Measurements from ENCODE around the gene LCE1F. TPM values are rescaled to one million over a fixed set of nuclear protein-coding genes. Genes with fewer than 3 reads are reported as not detected.

Gene LCE1F
- polyA plus RNA-seq, 1 of the 3 experiments (the other 2 are of a cell fraction) = not detected

DNA sequence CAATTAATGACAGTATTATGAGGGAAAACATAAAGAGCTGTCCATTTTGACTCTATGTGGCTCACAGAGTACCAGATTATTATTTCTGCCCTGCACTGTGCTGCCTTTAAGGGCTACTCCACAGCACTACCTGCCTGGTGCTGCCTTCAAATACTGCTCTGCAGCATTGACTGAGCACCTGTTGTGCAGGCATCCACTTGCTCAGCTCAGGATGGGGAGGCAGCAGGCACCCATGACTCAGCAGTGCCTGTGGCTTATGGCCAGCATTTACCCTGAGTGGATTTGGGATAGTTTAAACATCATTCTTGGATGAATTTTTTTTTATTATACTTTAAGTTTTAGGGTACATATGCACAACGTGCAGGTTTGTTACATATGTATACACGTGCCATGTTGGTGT lies 18.1 kb upstream of the LCE1F start:
- Histone ChIP-seq H2AFZ (ENCODE audit: low read depth) (no peak overlapping the region), H3K4me3 (ENCODE audit: low read depth in 2 of 2, low read length in 1 of 2) (no peak overlapping the region), H3K9me3 (no peaks in the 10 kb centered on the region), H3K27ac (ENCODE audit: low read depth in 2 of 2, low read length in 1 of 2) (no peak overlapping the region), H3K9ac (no peak overlapping the region), H3K4me2 (no peak overlapping the region), H3K27me3 (ENCODE audit: insufficient read depth) (peaks cover 28% of the 10 kb centered on the region; the same call in 1 of the 2 replicates), H3K36me3 (replicated peaks in 1 of 2; ENCODE audit: control insufficient read depth in 1 of 2, insufficient read depth in 2 of 2, low read length in 1 of 2) (no peaks in the 10 kb centered on the region), H3K9me2 (no peaks in the 10 kb centered on the region), H3K79me2 (ENCODE audit: insufficient read depth) (no peaks in the 10 kb centered on the region), H3F3A (replicated peaks; ENCODE audit: insufficient read depth) (no peaks in the 10 kb centered on the region), H4K20me1 (ENCODE audit: insufficient read depth) (no peaks in the 10 kb centered on the region), H3K4me1 (ENCODE audit: control insufficient read depth in 1 of 2, insufficient read depth in 2 of 2, low read depth in 1 of 2, low read length in 1 of 2) (no peaks in the 10 kb centered on the region)
- WGBS (ENCODE audit: low lambda C conversion rate) = 0% methylated on average over 2 of the region's 2 CpGs
- no peak for DNase-seq
- CTCF ChIA-PET = interaction anchor here (1.1 kb wide), 1 partner anchor 25 kb away, joined by 3 read pairs; no protein-coding TSS in a partner anchor
- POLR2A ChIA-PET = no interaction called here
- TF ChIP-seq MAX (IDR thresholded peaks at IDR 0.05; ENCODE audit: low read depth) (no peak), USF2 (IDR thresholded peaks at IDR 0.05; ENCODE audit: borderline replicate concordance, low read depth, low read length) (no peak), FOSL2 (IDR thresholded peaks at IDR 0.05; ENCODE audit: borderline replicate concordance, low read depth) (no peak), CTCF (IDR thresholded peaks at IDR 0.05) (no peak), EP300 (IDR thresholded peaks at IDR 0.05; ENCODE audit: borderline replicate concordance in 1 of 2, low read depth in 1 of 2, low read length in 1 of 2) (no peak), TAF1 (IDR thresholded peaks at IDR 0.05; ENCODE audit: borderline replicate concordance, low read depth, low read length) (no peak), ZBTB33 (IDR thresholded peaks at IDR 0.05; ENCODE audit: borderline replicate concordance, low read depth) (no peak), JUND (IDR thresholded peaks at IDR 0.05) (no peak), YY1 (IDR thresholded peaks at IDR 0.05; ENCODE audit: low read depth) (no peak), GABPA (IDR thresholded peaks at IDR 0.05; ENCODE audit: low read depth) (no peak), SIN3A (IDR thresholded peaks at IDR 0.05; ENCODE audit: borderline replicate concordance, low read depth, low read length) (no peak), RCOR1 (IDR thresholded peaks at IDR 0.05; ENCODE audit: low read length) (no peak), EZH2phosphoT487 (IDR thresholded peaks at IDR 0.05; ENCODE audit: borderline replicate concordance, low read depth) (no peak), FOXJ3 (CRISPR knock-in tag; IDR thresholded peaks at IDR 0.05) (no peak), CHD2 (IDR thresholded peaks at IDR 0.05; ENCODE audit: low read length, partially characterized antibody) (no peak)
- TF ChIP-seq, protein P1, sequence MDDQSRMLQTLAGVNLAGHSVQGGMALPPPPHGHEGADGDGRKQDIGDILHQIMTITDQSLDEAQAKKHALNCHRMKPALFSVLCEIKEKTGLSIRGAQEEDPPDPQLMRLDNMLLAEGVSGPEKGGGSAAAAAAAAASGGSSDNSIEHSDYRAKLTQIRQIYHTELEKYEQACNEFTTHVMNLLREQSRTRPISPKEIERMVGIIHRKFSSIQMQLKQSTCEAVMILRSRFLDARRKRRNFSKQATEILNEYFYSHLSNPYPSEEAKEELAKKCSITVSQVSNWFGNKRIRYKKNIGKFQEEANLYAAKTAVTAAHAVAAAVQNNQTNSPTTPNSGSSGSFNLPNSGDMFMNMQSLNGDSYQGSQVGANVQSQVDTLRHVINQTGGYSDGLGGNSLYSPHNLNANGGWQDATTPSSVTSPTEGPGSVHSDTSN (IDR thresholded peaks at IDR 0.05) = no peak
- TF ChIP-seq, protein P2, sequence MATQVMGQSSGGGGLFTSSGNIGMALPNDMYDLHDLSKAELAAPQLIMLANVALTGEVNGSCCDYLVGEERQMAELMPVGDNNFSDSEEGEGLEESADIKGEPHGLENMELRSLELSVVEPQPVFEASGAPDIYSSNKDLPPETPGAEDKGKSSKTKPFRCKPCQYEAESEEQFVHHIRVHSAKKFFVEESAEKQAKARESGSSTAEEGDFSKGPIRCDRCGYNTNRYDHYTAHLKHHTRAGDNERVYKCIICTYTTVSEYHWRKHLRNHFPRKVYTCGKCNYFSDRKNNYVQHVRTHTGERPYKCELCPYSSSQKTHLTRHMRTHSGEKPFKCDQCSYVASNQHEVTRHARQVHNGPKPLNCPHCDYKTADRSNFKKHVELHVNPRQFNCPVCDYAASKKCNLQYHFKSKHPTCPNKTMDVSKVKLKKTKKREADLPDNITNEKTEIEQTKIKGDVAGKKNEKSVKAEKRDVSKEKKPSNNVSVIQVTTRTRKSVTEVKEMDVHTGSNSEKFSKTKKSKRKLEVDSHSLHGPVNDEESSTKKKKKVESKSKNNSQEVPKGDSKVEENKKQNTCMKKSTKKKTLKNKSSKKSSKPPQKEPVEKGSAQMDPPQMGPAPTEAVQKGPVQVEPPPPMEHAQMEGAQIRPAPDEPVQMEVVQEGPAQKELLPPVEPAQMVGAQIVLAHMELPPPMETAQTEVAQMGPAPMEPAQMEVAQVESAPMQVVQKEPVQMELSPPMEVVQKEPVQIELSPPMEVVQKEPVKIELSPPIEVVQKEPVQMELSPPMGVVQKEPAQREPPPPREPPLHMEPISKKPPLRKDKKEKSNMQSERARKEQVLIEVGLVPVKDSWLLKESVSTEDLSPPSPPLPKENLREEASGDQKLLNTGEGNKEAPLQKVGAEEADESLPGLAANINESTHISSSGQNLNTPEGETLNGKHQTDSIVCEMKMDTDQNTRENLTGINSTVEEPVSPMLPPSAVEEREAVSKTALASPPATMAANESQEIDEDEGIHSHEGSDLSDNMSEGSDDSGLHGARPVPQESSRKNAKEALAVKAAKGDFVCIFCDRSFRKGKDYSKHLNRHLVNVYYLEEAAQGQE (IDR thresholded peaks at IDR 0.05; ENCODE audit: low read depth, low read length) = no peak
